ENCODE results near the gene MACROD2. TPM values are rescaled to one million over a fixed set of nuclear protein-coding genes. Genes with fewer than 3 reads are reported as not detected.

Gene MACROD2
- polyA plus RNA-seq, 1 donor (not counting 4 experiments of a cell fraction or from before 2014, with no cell fraction given), result 0.71 TPM

DNA sequence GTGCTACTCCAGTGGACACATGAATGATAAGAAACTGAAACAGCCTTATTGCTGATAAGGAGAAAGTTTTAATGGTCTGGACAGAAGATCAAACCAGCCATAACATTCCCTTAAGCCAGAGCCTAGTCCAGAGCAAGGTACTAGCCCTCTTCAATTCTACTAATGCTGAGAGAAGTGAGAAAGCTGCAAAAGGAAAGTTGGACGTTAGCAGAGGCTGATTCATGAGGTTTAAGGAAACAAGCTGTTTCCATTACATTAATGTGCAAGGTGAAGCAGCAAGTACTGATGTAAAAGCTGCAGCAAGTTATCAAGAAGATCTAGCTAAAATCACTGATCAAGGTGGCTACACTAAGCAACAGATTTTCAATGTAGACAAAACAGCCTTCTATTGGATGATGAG lies 1943.5 kb downstream of the MACROD2 start:
- H3K36me3 ChIP-seq (ENCODE audit: control insufficient read depth in 2 of 2, extremely low read depth in 1 of 2, insufficient read depth in 2 of 2, low read length in 2 of 2), result no peaks in the 10 kb centered on the region
- H3K9ac ChIP-seq (ENCODE audit: control insufficient read depth, extremely low read depth, insufficient read depth, low read length), result no peak overlapping the region
- dilution Hi-C loops (cut with MboI; ENCODE audit: extremely low pct_ligation_motif_present, low sequenced_read_pairs), result no loop called here
- H3K9me1 ChIP-seq (ENCODE audit: control insufficient read depth, extremely low read depth, insufficient read depth, low read length), result no peaks in the 10 kb centered on the region
- H3K4me2 ChIP-seq (ENCODE audit: control insufficient read depth, extremely low read depth, insufficient read depth, low read depth, low read length), result no peak overlapping the region
- no peaks in the 10 kb centered on the region for H3K79me2 ChIP-seq (ENCODE audit: control insufficient read depth, insufficient read depth, low read length)
- no peak overlapping the region for H3K27ac ChIP-seq (ENCODE audit: control insufficient read depth, insufficient read depth, low read length)
- H4K20me1 ChIP-seq (ENCODE audit: control insufficient read depth, extremely low read depth, insufficient read depth, low read length), result no peaks in the 10 kb centered on the region
- no peaks in the 10 kb centered on the region for H3K27me3 ChIP-seq (ENCODE audit: control insufficient read depth, extremely low read depth, insufficient read depth, low read length)
- H3K4me3 ChIP-seq (ENCODE audit: control insufficient read depth in 2 of 3, extremely low read depth in 1 of 3, insufficient read depth in 2 of 3, low read depth in 1 of 3, low read length in 3 of 3), result no peak overlapping the region
- no peaks in the 10 kb centered on the region for H3K4me1 ChIP-seq (ENCODE audit: control insufficient read depth, extremely low read depth, insufficient read depth, low read length)
- no peaks in the 10 kb centered on the region for H3K9me3 ChIP-seq (ENCODE audit: control insufficient read depth, low read depth, low read length)
- H2AFZ ChIP-seq (ENCODE audit: control insufficient read depth, low read length), result no peak overlapping the region
- TF ChIP-seq EZH2 (IDR thresholded peaks at IDR 0.05; ENCODE audit: low read length), result no peak
- FAIRE-seq (no peak), DNase-seq (ENCODE audit: low read depth, low spot score) (no peak)

DNA sequence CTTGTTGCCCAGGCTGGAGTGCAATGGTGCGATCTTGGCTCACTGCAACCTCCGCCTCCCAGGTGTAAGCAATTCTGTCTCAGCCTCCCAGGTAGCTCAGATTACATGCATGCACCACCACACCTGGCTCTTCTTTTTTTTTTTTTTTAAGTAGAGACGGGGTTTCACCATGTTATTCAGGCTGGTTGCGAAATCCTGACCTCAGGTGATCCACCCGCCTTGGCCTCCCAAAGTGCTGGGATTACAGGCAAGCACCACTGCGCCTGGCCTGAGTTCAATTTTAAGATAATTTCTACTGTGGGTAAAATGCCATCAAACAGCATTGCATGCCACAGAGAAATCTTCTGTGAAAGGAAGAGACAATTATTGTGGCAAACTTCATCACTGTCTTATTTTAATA lies 1944.8 kb downstream of the MACROD2 start:
- Histone ChIP-seq H3K9me3 (ENCODE audit: control insufficient read depth, low read depth, low read length) (no peaks in the 10 kb centered on the region), H3K27ac (ENCODE audit: control insufficient read depth, insufficient read depth, low read length) (no peak overlapping the region), H3K4me1 (ENCODE audit: control insufficient read depth, extremely low read depth, insufficient read depth, low read length) (no peaks in the 10 kb centered on the region), H3K79me2 (ENCODE audit: control insufficient read depth, insufficient read depth, low read length) (no peaks in the 10 kb centered on the region), H3K4me3 (ENCODE audit: control insufficient read depth in 2 of 3, extremely low read depth in 1 of 3, insufficient read depth in 2 of 3, low read depth in 1 of 3, low read length in 3 of 3) (no peak overlapping the region), H2AFZ (ENCODE audit: control insufficient read depth, low read length) (no peak overlapping the region), H3K9ac (ENCODE audit: control insufficient read depth, extremely low read depth, insufficient read depth, low read length) (no peak overlapping the region), H3K4me2 (ENCODE audit: control insufficient read depth, extremely low read depth, insufficient read depth, low read depth, low read length) (no peak overlapping the region), H3K9me1 (ENCODE audit: control insufficient read depth, extremely low read depth, insufficient read depth, low read length) (no peaks in the 10 kb centered on the region), H4K20me1 (ENCODE audit: control insufficient read depth, extremely low read depth, insufficient read depth, low read length) (no peaks in the 10 kb centered on the region), H3K27me3 (ENCODE audit: control insufficient read depth, extremely low read depth, insufficient read depth, low read length) (no peaks in the 10 kb centered on the region), H3K36me3 (ENCODE audit: control insufficient read depth in 2 of 2, extremely low read depth in 1 of 2, insufficient read depth in 2 of 2, low read length in 2 of 2) (no peaks in the 10 kb centered on the region)
- FAIRE-seq (no peak), DNase-seq (ENCODE audit: low read depth, low spot score) (no peak)
- dilution Hi-C loops (cut with MboI; ENCODE audit: extremely low pct_ligation_motif_present, low sequenced_read_pairs), result no loop called here
- no peak for TF ChIP-seq EZH2 (IDR thresholded peaks at IDR 0.05; ENCODE audit: low read length)
- TF ChIP-seq, protein P1, sequence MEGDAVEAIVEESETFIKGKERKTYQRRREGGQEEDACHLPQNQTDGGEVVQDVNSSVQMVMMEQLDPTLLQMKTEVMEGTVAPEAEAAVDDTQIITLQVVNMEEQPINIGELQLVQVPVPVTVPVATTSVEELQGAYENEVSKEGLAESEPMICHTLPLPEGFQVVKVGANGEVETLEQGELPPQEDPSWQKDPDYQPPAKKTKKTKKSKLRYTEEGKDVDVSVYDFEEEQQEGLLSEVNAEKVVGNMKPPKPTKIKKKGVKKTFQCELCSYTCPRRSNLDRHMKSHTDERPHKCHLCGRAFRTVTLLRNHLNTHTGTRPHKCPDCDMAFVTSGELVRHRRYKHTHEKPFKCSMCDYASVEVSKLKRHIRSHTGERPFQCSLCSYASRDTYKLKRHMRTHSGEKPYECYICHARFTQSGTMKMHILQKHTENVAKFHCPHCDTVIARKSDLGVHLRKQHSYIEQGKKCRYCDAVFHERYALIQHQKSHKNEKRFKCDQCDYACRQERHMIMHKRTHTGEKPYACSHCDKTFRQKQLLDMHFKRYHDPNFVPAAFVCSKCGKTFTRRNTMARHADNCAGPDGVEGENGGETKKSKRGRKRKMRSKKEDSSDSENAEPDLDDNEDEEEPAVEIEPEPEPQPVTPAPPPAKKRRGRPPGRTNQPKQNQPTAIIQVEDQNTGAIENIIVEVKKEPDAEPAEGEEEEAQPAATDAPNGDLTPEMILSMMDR (optimal IDR thresholded peaks at IDR 0.05 in 1 of 3, IDR thresholded peaks at IDR 0.05 in 1 of 3, conservative IDR thresholded peaks at IDR 0.05 in 1 of 3; ENCODE audit: extremely low read depth in 1 of 3, insufficient read depth in 2 of 3, low read length in 3 of 3), result no peak

- no peak overlapping the region for H2AFZ ChIP-seq (ENCODE audit: control insufficient read depth, low read length)
- H3K9me3 ChIP-seq (ENCODE audit: control insufficient read depth, low read depth, low read length), result no peaks in the 10 kb centered on the region
- H3K9ac ChIP-seq (ENCODE audit: control insufficient read depth, extremely low read depth, insufficient read depth, low read length), result no peak overlapping the region
- no peaks in the 10 kb centered on the region for H3K27me3 ChIP-seq (ENCODE audit: control insufficient read depth, extremely low read depth, insufficient read depth, low read length)
- H4K20me1 ChIP-seq (ENCODE audit: control insufficient read depth, extremely low read depth, insufficient read depth, low read length), result no peaks in the 10 kb centered on the region
- H3K4me3 ChIP-seq (ENCODE audit: control insufficient read depth in 2 of 3, extremely low read depth in 1 of 3, insufficient read depth in 2 of 3, low read depth in 1 of 3, low read length in 3 of 3), result no peak overlapping the region
- no peak for TF ChIP-seq EZH2 (IDR thresholded peaks at IDR 0.05; ENCODE audit: low read length)
- TF ChIP-seq, protein P1 (optimal IDR thresholded peaks at IDR 0.05 in 1 of 3, IDR thresholded peaks at IDR 0.05 in 1 of 3, conservative IDR thresholded peaks at IDR 0.05 in 1 of 3; ENCODE audit: extremely low read depth in 1 of 3, insufficient read depth in 2 of 3, low read length in 3 of 3), result no peak
- no peaks in the 10 kb centered on the region for H3K9me1 ChIP-seq (ENCODE audit: control insufficient read depth, extremely low read depth, insufficient read depth, low read length)
- dilution Hi-C loops (cut with MboI; ENCODE audit: extremely low pct_ligation_motif_present, low sequenced_read_pairs), result no loop called here
- H3K4me1 ChIP-seq (ENCODE audit: control insufficient read depth, extremely low read depth, insufficient read depth, low read length), result no peaks in the 10 kb centered on the region
- DNase-seq (ENCODE audit: low read depth, low spot score) (no peak), FAIRE-seq (peak; percentile 83)
- no peak overlapping the region for H3K4me2 ChIP-seq (ENCODE audit: control insufficient read depth, extremely low read depth, insufficient read depth, low read depth, low read length)
- H3K27ac ChIP-seq (ENCODE audit: control insufficient read depth, insufficient read depth, low read length), result no peak overlapping the region
- no peaks in the 10 kb centered on the region for H3K36me3 ChIP-seq (ENCODE audit: control insufficient read depth in 2 of 2, extremely low read depth in 1 of 2, insufficient read depth in 2 of 2, low read length in 2 of 2)
- H3K79me2 ChIP-seq (ENCODE audit: control insufficient read depth, insufficient read depth, low read length), result no peaks in the 10 kb centered on the region
Measured at GRCh38 chr20:15942130-15942529, 1946.8 kb downstream of the MACROD2 start.
